Amygdala (tissue), 56 donors: ENCODE data around the gene PHEX.

ENCODE experiments used
- DNase-seq, 56 donors: peaks; one replicate each; lab custom pipeline; 2025; lab: John Stamatoyannopoulos, UW

PHEX gene

GRCh38 chrX:22032084-22032483 lies at the start of gene PHEX:
PHEX (plus strand) TSS chrX:22032325; CDS start chrX:22033006, 681 bp downstream.
- DNase-seq: no peak

GRCh38 chrX:21985332-21985777 lies 46.8 kb upstream of the PHEX start:
- DNase-seq: peak in 50 of 56 donors; percentile 0 to 78 (median 12)

- no peak for DNase-seq
Measured at GRCh38 chrX:21986596-21986995, 45.5 kb upstream of the PHEX start.

- no peak for DNase-seq
Measured at GRCh38 chrX:21989384-21989783, 42.7 kb upstream of the PHEX start.

GRCh38 chrX:21990832-21991231 lies 41.3 kb upstream of the PHEX start:
- no peak for DNase-seq

GRCh38 chrX:21991504-21991903 lies 40.6 kb upstream of the PHEX start:
- no peak for DNase-seq

GRCh38 chrX:21993265-21993664 lies 38.9 kb upstream of the PHEX start:
- peak in 16 of 56 donors; percentile 0 to 10 (median 1) for DNase-seq

- peak in 6 of 56 donors; percentile 0 to 5 (median 3) for DNase-seq
Measured at GRCh38 chrX:21996872-21997455, 35.2 kb upstream of the PHEX start.

GRCh38 chrX:21998037-21998436 lies 34.1 kb upstream of the PHEX start:
- DNase-seq: no peak

- DNase-seq: no peak
Measured at GRCh38 chrX:22004866-22005265, 27.3 kb upstream of the PHEX start.

GRCh38 chrX:22012051-22012450 lies 20.1 kb upstream of the PHEX start:
- no peak for DNase-seq

- DNase-seq: no peak
Measured at GRCh38 chrX:22012931-22013330, 19.2 kb upstream of the PHEX start.

GRCh38 chrX:22015139-22015750 lies 16.9 kb upstream of the PHEX start:
- DNase-seq: no peak

GRCh38 chrX:22021751-22022324 lies 10.3 kb upstream of the PHEX start:
- no peak for DNase-seq

- no peak for DNase-seq
Measured at GRCh38 chrX:22024577-22024976, 7.5 kb upstream of the PHEX start.

GRCh38 chrX:22025751-22026150 lies 6.4 kb upstream of the PHEX start:
- no peak for DNase-seq

- no peak for DNase-seq
Measured at GRCh38 chrX:22026731-22027130, 5.4 kb upstream of the PHEX start.

- DNase-seq: no peak
Measured at GRCh38 chrX:22032506-22032905, 381 bp downstream of the PHEX start.

GRCh38 chrX:22033818-22034217 lies 1.7 kb downstream of the PHEX start:
- DNase-seq: no peak

GRCh38 chrX:22035236-22035635 lies 3.1 kb downstream of the PHEX start:
- no peak for DNase-seq

- no peak for DNase-seq
Measured at GRCh38 chrX:22037225-22037624, 5.1 kb downstream of the PHEX start.

- no peak for DNase-seq
Measured at GRCh38 chrX:22037911-22038537, 5.9 kb downstream of the PHEX start.
